EL (cell line): Measurements from ENCODE around the gene MTIF3.

ENCODE experiments used
- DNase-seq: peaks from one replicate; pipeline ENCODE4 v3.0.0-alpha.2; 2016

MTIF3 gene

GRCh38 chr13:27450921-27451471 is 632 bp upstream of the MTIF3 start:
- peak; percentile 49 for DNase-seq

GRCh38 chr13:27449081-27449603 is 1.2 kb downstream of the MTIF3 start:
- DNase-seq: no peak

GRCh38 chr13:27448308-27448707 is 2.1 kb downstream of the MTIF3 start:
- no peak for DNase-seq

- DNase-seq: no peak
Measured at GRCh38 chr13:27446986-27447583, 3.3 kb downstream of the MTIF3 start.

- no peak for DNase-seq
Measured at GRCh38 chr13:27442797-27443196, 7.6 kb downstream of the MTIF3 start.

DNA sequence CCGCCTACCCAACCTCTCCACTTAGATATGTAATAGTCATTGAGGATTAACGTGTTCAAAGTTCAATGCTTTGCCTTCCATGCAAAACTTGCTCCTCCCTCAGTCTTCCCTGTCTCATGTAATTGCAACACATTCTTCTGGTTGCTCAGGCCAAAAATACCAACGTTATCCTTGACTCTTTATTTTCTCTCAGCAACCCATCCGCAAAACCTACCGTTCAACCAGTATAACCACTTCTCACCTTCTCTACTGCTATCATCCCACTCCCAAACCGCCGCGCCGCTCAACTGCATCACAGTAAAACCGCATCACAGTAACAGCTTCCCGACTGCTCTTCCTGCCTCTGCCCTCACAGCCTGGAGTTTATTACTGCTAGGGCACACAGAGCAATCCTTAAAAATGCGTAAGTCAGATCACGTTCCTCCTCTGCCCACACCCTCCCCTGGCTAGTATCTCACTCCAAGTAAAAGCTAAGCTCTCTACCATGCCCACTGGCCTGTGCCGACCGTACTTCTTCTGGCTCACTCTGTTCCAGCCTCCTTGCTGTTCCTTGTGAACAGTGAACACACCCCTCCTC is 8.2 kb downstream of the MTIF3 start:
- DNase-seq: no peak

GRCh38 chr13:27440408-27440807 is 10.0 kb downstream of the MTIF3 start:
- no peak for DNase-seq

GRCh38 chr13:27437126-27437525 is 13.2 kb downstream of the MTIF3 start:
- no peak for DNase-seq

DNA sequence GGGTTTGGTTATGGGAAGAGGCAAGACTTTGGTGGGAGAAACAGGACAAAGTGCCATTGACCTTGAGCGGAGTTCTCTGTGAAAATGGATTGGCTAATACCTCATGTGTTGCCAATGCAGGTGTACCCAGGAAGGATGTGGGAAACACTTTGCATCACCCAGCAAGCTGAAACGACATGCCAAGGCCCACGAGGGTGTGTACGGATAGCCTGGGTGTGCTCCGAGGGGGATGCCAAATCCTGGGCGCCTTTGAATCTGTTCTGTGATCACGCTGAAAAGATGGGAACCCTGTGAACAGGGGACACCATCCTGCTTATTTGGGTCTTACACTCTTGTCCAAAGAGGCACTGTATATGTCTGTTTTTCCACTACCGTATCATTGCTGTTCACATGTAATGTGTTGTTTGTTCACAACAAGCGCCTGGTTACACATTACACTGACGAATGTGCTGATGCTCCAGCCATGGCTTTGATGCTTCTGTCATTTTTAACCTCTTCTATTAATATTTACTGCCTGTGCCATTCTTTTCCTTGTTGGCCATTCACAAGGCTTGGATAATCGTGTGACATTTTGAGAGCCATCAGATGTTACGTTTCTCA is 17.7 kb downstream of the MTIF3 start:
- DNase-seq: no peak

- DNase-seq: no peak
Measured at GRCh38 chr13:27432180-27432579, 18.2 kb downstream of the MTIF3 start.

DNA sequence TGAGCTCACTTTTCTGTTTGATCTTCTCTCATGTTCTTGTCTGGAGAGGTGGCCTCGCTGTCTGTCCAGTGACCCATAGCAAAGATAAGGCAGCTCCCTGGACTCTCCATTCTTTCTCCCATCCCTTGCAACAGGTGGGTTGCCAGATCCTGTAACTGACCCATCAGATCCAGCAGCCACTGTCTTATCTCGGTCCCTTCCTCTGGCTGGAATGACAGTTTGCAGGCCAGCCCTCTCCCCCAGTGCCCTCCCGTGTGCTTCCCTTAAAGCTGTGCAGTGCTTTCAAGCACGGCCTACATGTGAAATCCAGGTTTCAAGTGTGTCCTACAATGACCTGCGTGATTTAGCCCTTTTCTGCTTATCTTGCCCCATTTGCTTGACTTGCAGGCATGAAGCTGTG is 22.2 kb downstream of the MTIF3 start:
- no peak for DNase-seq

DNA sequence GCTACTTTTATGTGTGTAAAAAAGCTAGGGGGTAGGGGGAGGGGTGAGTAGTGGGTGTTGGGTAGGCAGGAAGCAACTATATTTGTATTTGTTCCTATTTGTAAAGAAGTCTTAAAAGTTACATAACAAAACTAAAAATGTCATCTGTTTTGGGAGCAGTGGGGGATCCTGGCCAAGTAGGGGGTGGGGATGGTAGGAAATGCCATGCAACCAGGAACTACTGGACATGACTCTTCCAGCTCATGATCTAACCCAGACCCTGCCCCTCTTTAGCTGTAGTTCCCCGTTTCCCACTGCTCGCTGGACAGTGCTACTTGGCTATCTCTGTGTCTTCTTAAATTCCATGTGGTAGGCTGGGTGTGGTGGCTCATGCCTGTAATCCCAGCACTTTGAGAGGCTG is 22.7 kb downstream of the MTIF3 start:
- no peak for DNase-seq

GRCh38 chr13:27425918-27426630 is 24.3 kb downstream of the MTIF3 start:
- peak; percentile 88 for DNase-seq

GRCh38 chr13:27425158-27425917 is 25.0 kb downstream of the MTIF3 start:
- DNase-seq: peak; percentile 32

GRCh38 chr13:27424246-27425157 is 25.9 kb downstream of the MTIF3 start, which contains the start of gene GTF3A:
Gene GTF3A, plus strand, starts transcription at chr13:27424619.
- peak; percentile 85 for DNase-seq

GRCh38 chr13:27423333-27423732 is 27.0 kb downstream of the MTIF3 start:
- DNase-seq: no peak

DNA sequence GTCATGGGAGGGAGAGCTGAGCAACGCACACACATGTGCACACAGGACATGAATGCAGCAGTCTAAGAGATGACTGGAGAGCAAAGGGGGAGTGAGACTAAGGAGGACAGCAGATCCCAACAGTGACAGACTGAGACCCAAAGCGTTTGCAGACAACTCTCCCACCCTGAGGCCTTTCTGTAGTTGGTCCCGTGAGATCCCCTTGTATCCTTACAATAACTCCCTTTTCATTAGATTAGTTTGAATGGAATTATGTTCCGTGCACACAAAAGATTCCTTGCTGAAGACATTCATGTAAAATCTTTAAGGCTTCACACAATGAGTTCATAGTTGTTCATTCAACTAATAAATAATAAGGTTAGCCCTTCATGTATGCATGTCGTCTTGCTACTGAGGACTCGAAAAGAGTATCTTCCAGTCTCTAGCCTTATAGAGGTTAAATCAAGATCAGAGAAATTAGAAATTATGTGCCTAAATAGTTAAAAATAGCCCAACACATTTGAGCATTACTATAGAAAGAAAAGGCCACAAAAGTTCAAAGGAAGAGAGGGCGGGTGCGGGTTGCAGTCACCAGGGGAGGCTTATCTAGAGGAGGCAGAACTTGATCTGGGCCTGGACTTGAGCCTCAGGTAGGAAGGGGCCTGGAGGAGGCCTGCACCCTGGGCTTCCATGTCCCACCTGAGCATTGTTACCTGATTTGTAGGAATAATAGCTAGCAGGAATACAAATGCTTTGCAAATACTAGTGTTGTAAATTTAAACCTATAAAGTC is 29.1 kb downstream of the MTIF3 start:
- DNase-seq: no peak

GRCh38 chr13:27419328-27419727 is 31.0 kb downstream of the MTIF3 start:
- peak; percentile 48 for DNase-seq

GRCh38 chr13:27415116-27415515 is 35.2 kb downstream of the MTIF3 start:
- no peak for DNase-seq

DNA sequence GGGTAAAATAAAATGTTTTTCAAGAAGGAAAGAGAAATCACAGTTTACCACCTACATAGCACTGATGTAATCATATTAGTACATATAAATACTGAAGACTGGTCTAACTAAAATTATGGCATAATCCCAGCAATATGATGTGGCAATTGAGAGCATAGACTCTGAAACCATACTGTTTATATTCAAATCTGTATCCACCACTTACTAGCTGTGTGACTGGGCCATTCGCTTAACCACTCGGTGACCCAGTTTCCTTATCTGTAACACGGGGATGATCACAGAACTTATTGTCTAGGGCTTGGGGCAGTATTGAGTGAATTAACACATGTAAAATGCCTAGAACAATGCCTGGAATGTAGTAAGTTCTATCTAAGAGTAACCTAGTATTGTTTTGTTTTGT is 39.0 kb downstream of the MTIF3 start:
- no peak for DNase-seq

DNA sequence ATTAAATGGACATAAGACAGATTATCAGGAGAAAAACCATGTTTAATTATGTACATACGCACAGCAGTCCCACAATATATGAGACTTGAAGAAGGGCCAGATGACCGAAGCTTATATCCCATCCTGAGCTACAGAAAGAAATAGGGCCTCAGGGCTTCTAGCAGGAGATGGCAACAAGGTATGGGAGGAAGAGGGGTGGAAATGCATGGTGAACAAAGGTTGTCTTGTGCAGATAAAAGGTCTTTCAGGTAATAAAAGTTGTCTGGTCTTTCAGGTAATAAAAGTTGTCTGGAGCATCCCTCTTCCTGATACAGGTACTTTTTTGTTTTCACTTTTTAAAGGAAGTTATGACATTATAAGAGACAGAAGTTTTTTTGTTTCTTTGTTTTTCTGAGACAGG is 41.4 kb downstream of the MTIF3 start:
- no peak for DNase-seq
